ENCODE measurements around the gene IRS1. TPM values are rescaled to one million over a fixed set of nuclear protein-coding genes. Genes with fewer than 3 reads are reported as not detected.

IRS1 gene
- total RNA-seq, 2 donors from 2014 or later, result 0.77 to 2.1 TPM

Other genes starting within 250 kb of the IRS1 start
- 10 to 100 TPM; 35.5 to 57.1 TPM for gene RHBDD1, start 36.2 kb upstream of the IRS1 start, total RNA-seq